SK-N-SH (cell line): ENCODE measurements around the gene PEX16.

Source experiments
- CHD2 ChIP-seq: fragments of 150-350 bp; IDR thresholded peaks from 2 replicates; pipeline ENCODE4 v1.6.1; 2018; ENCODE audit warnings: low read length; ENCODE audit not compliant: partially characterized antibody
- CTCF ChIP-seq: fragments of 200-600 bp; sonication (generic); IDR thresholded peaks from 2 replicates; pipeline ENCODE4 v1.6.1; 2017; ENCODE audit warnings: antibody characterized with exemption, mild to moderate bottlenecking, moderate library complexity
- EP300 ChIP-seq, 2 experiments: IDR thresholded peaks; 2 replicates each; pipeline versions ENCODE4 v1.4.0 to v1.6.1; 2012; ENCODE audit warnings: borderline replicate concordance in 1 of 2, low read depth in 1 of 2, low read length in 1 of 2
- FOSL2 ChIP-seq: IDR thresholded peaks from 2 replicates; pipeline ENCODE4 v1.4.0; 2012; ENCODE audit warnings: low read depth, mild to moderate bottlenecking, moderate library complexity, borderline replicate concordance
- MAX ChIP-seq: IDR thresholded peaks from 2 replicates; pipeline ENCODE4 v1.4.0; 2012; ENCODE audit warnings: low read depth
- NRF1 ChIP-seq: IDR thresholded peaks from 2 replicates; pipeline ENCODE4 v1.6.1; 2012; ENCODE audit warnings: low read depth, mild to moderate bottlenecking, low read length
- POLR2AphosphoS5 ChIP-seq: IDR thresholded peaks from 2 replicates; pipeline ENCODE4 v1.6.1; 2012; ENCODE audit warnings: low read depth, low read length
- REST ChIP-seq: IDR thresholded peaks from 2 replicates; pipeline ENCODE4 v1.6.1; 2012; ENCODE audit warnings: mild to moderate bottlenecking, low read depth, low read length, moderate library complexity
- SIN3A ChIP-seq: IDR thresholded peaks from 2 replicates; pipeline ENCODE4 v1.6.1; 2012; ENCODE audit warnings: low read depth, mild to moderate bottlenecking, low read length, moderate library complexity, borderline replicate concordance
- TF ChIP-seq, protein P1 (sequence below): fragments of 150-350 bp; IDR thresholded peaks from 2 replicates; pipeline ENCODE4 v1.6.1; 2017; ENCODE audit warnings: antibody characterized with exemption, low read length, low read depth, borderline replicate concordance

DNA sequence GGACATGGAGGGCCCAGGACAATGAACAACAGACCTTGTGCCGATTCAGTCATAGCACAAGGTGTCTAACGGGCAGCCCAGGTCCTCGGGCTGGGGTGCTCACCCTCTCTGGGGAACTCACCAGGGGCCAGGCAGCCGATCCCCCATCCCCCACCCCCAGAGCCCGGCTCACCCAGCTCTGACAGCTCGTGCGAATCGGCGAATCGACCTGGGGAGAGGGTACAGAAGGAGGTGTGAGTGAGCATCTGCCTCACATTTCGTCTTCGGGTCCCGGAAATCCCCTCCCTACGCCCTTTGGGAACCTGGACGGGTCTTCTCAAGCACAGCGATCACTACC, 423 bp downstream of the PEX16 start:
- TF ChIP-seq CTCF (no peak), SIN3A (no peak), CHD2 (no peak), MAX (no peak), NRF1 (no peak), EP300 (IDR thresholded peaks at IDR 0.05; ENCODE audit: borderline replicate concordance in 1 of 2, low read depth in 1 of 2, low read length in 1 of 2) (no peak), FOSL2 (no peak), POLR2AphosphoS5 (no peak), REST (no peak)
- TF ChIP-seq, protein P1, sequence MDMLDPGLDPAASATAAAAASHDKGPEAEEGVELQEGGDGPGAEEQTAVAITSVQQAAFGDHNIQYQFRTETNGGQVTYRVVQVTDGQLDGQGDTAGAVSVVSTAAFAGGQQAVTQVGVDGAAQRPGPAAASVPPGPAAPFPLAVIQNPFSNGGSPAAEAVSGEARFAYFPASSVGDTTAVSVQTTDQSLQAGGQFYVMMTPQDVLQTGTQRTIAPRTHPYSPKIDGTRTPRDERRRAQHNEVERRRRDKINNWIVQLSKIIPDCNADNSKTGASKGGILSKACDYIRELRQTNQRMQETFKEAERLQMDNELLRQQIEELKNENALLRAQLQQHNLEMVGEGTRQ, result no peak
